Loucy (cell line): ENCODE data around the gene IL18RAP.

Source experiments
- H2AFZ ChIP-seq: fragments of 200-600 bp; sonication (generic); 2 replicates; pipeline ENCODE4 v1.6.0; 2016; ENCODE audit warnings: antibody characterized with exemption, mild to moderate bottlenecking, low read length, moderate library complexity
- H3F3A ChIP-seq: fragments of 200-600 bp; 2 replicates; pipeline ENCODE4 v1.6.0; 2016; ENCODE audit warnings: antibody characterized with exemption, low read depth, mild to moderate bottlenecking
- H3K27me3 ChIP-seq: fragments of 200-600 bp; sonication (generic); 2 replicates; pipeline ENCODE4 v1.6.1; 2014; ENCODE audit warnings: low read length, mild to moderate bottlenecking; ENCODE audit not compliant: insufficient read depth, poor library complexity, severe bottlenecking
- H3K36me3 ChIP-seq: fragments of 200-600 bp; sonication (generic); 2 replicates; pipeline ENCODE4 v1.6.1; 2016; ENCODE audit warnings: low read length; ENCODE audit not compliant: insufficient read depth
- H3K4me1 ChIP-seq: fragments of 200-600 bp; sonication (generic); 2 replicates; pipeline ENCODE4 v1.5.1; 2014; ENCODE audit warnings: low read length, mild to moderate bottlenecking; ENCODE audit not compliant: insufficient read depth, poor library complexity, severe bottlenecking
- H3K4me2 ChIP-seq: fragments of 200-600 bp; sonication (generic); 2 replicates; pipeline ENCODE4 v1.6.0; 2014; ENCODE audit warnings: antibody characterized with exemption, low read length, low read depth, mild to moderate bottlenecking; ENCODE audit not compliant: poor library complexity, severe bottlenecking
- H3K4me3 ChIP-seq: fragments of 200-600 bp; sonication (generic); 2 replicates; pipeline ENCODE4 v1.5.1; 2014; ENCODE audit warnings: low read length, mild to moderate bottlenecking, mixed read lengths; ENCODE audit not compliant: poor library complexity, severe bottlenecking
- H3K79me2 ChIP-seq: fragments of 200-600 bp; sonication (generic); 2 replicates; pipeline ENCODE4 v1.6.1; 2014; ENCODE audit warnings: low read length; ENCODE audit not compliant: insufficient read depth
- H3K9ac ChIP-seq: fragments of 200-600 bp; sonication (generic); 2 replicates; pipeline ENCODE4 v1.6.0; 2014; ENCODE audit warnings: mild to moderate bottlenecking, low read depth, low read length, moderate library complexity; ENCODE audit not compliant: poor library complexity, severe bottlenecking
- H3K9me2 ChIP-seq: fragments of 200-600 bp; sonication (generic); replicated peaks from 2 replicates; pipeline ENCODE4 v1.6.1; 2016; ENCODE audit warnings: low read depth, low read length, mixed read lengths
- H3K9me3 ChIP-seq: fragments of 200-600 bp; sonication (generic); 2 replicates; pipeline ENCODE4 v1.6.1; 2014; ENCODE audit warnings: mild to moderate bottlenecking, antibody characterized with exemption, low read length, low read depth; ENCODE audit not compliant: insufficient read depth
- H4K20me1 ChIP-seq: fragments of 200-600 bp; sonication (generic); 2 replicates; pipeline ENCODE4 v1.6.0; 2014; ENCODE audit warnings: antibody characterized with exemption, low read length, mild to moderate bottlenecking; ENCODE audit not compliant: insufficient read depth, poor library complexity, severe bottlenecking
- CTCF ChIP-seq: fragments of 200-600 bp; sonication (generic); conservative IDR thresholded peaks from 2 replicates; pipeline ENCODE4 v1.5.1; 2014; ENCODE audit warnings: mild to moderate bottlenecking, antibody characterized with exemption, low read length
- EZH2phosphoT487 ChIP-seq: fragments of 200-600 bp; IDR thresholded peaks from 2 replicates; pipeline ENCODE4 v1.6.1; 2018; ENCODE audit warnings: antibody characterized with exemption, mild to moderate bottlenecking, moderate library complexity, borderline replicate concordance

IL18RAP gene

GRCh38 chr2:102444233-102444632 lies 21.3 kb downstream of the IL18RAP start:
- Histone ChIP-seq H3K36me3 (peaks cover 67% of the 10 kb centered on the region; the same call in 1 of the 2 replicates), H3K27me3 (no peaks in the 10 kb centered on the region), H3F3A (no peaks in the 10 kb centered on the region), H2AFZ (no peak overlapping the region), H4K20me1 (no peaks in the 10 kb centered on the region), H3K79me2 (no peaks in the 10 kb centered on the region), H3K9me2 (no peaks in the 10 kb centered on the region), H3K9ac (no peak overlapping the region), H3K4me3 (no peak overlapping the region), H3K9me3 (no peaks in the 10 kb centered on the region), H3K4me2 (no peak overlapping the region), H3K4me1 (no peaks in the 10 kb centered on the region)
- no peak for TF ChIP-seq CTCF
- no peak for TF ChIP-seq EZH2phosphoT487

GRCh38 chr2:102446936-102447335 lies 24.0 kb downstream of the IL18RAP start:
- no peaks in the 10 kb centered on the region for H4K20me1 ChIP-seq
- no peak for TF ChIP-seq EZH2phosphoT487
- TF ChIP-seq CTCF = no peak
- peaks cover 70% of the 10 kb centered on the region; the same call in 1 of the 2 replicates for H3K36me3 ChIP-seq
- H3K4me2 ChIP-seq = no peak overlapping the region
- H3K9me2 ChIP-seq = no peaks in the 10 kb centered on the region
- no peaks in the 10 kb centered on the region for H3K27me3 ChIP-seq
- no peaks in the 10 kb centered on the region for H3K79me2 ChIP-seq
- H3K4me3 ChIP-seq = no peak overlapping the region
- H2AFZ ChIP-seq = no peak overlapping the region
- H3K4me1 ChIP-seq = no peaks in the 10 kb centered on the region
- no peaks in the 10 kb centered on the region for H3K9me3 ChIP-seq
- H3F3A ChIP-seq = no peaks in the 10 kb centered on the region
- H3K9ac ChIP-seq = no peak overlapping the region

- H3K79me2 ChIP-seq = no peaks in the 10 kb centered on the region
Observed at GRCh38 chr2:102449370-102449974, 26.5 kb downstream of the IL18RAP start.

More at GRCh38 chr2:102449370-102449974, 26.5 kb downstream of the IL18RAP start:
- Histone ChIP-seq H3K27me3 (no peaks in the 10 kb centered on the region), H3K4me3 (no peak overlapping the region), H3K4me1 (no peaks in the 10 kb centered on the region), H3K9me3 (no peaks in the 10 kb centered on the region), H3K9me2 (no peaks in the 10 kb centered on the region), H4K20me1 (no peaks in the 10 kb centered on the region), H3F3A (no peaks in the 10 kb centered on the region), H2AFZ (no peak overlapping the region), H3K9ac (no peak overlapping the region), H3K36me3 (peaks cover 71% of the 10 kb centered on the region; the same call in 1 of the 2 replicates), H3K4me2 (no peak overlapping the region)
- TF ChIP-seq EZH2phosphoT487 (no peak), CTCF (peak; percentile 86)
